Measurements from ENCODE around the gene CTNNA3. TPM values are rescaled to one million over a fixed set of nuclear protein-coding genes. Genes with fewer than 3 reads are reported as not detected.
A peak's percentile ranks its signal among the peaks of the same experiment; 100 is the strongest.

CTNNA3 gene
- total and polyA plus RNA-seq, 4 donors, result under 0.01 to 39.8 (median 0.09) TPM

DNA sequence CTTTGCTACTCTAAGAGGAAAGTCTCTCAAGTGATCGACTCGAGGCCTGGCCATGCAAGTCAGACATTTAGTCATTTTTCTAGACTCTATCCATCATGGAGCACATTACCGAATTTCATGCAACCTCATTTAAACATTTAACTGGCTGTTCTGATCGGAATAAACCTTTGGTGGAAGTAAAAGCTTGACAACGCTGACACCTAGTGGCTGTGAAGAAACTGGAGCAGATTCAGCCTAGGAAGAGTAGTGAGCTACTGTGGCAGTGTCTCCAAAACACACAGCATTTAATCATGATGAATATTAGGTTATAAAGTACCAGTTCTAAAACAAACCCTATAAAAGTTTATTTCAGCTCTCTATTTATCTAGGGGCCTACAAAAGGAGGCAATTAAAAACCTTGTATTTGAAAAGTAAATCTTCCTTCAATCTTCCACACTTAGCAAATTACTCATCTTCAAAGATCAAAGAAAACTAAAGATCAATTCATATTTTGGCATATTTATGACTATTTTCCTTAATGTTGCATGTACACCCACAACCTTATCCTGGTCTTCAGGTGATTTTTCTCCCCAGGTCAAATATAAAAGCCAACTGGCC, 175.0 kb downstream of the CTNNA3 start:
- no peak overlapping the region for H3K27ac ChIP-seq (ENCODE audit: low read depth in 1 of 2, low read length in 1 of 2)
- no peaks in the 10 kb centered on the region for H3K36me3 ChIP-seq (ENCODE audit: control insufficient read depth in 4 of 4, insufficient read depth in 4 of 4, low read length in 4 of 4)
- H3K27me3 ChIP-seq (ENCODE audit: control insufficient read depth in 3 of 3, insufficient read depth in 3 of 3, low read length in 2 of 3), result peaks cover 0 to 3% (median 0%) of the 10 kb centered on the region in 3 donors
- no peak overlapping the region for H3K4me3 ChIP-seq
- H3K4me1 ChIP-seq (ENCODE audit: control insufficient read depth in 5 of 5, insufficient read depth in 5 of 5, low read length in 5 of 5), result peaks cover 0 to 3% (median 0%) of the 10 kb centered on the region in 5 donors
- no peak overlapping the region for H3K9ac ChIP-seq (ENCODE audit: insufficient read depth in 1 of 2, low read length in 2 of 2)
- ATAC-seq (ENCODE audit: insufficient read depth, low FRiP score), result peak; percentile 64
- peak; percentile 51 for TF ChIP-seq CTCF (IDR thresholded peaks at IDR 0.05; ENCODE audit: control extremely low read depth, extremely low read depth)
- WGBS, 2 donors, result 4 to 9% methylated on average over 5 of the region's 5 CpGs
- no peaks in the 10 kb centered on the region for H3K9me3 ChIP-seq (ENCODE audit: control insufficient read depth in 4 of 4, insufficient read depth in 3 of 4, low read length in 3 of 4)
- peak; percentile 73 to 88 (median 79) for DNase-seq

GRCh38 chr10:67519434-67519833, 176.6 kb downstream of the CTNNA3 start:
- peaks cover 0 to 3% (median 0%) of the 10 kb centered on the region in 3 donors for H3K27me3 ChIP-seq (ENCODE audit: control insufficient read depth in 3 of 3, insufficient read depth in 3 of 3, low read length in 2 of 3)
- H3K9me3 ChIP-seq (ENCODE audit: control insufficient read depth in 4 of 4, insufficient read depth in 3 of 4, low read length in 3 of 4), result no peaks in the 10 kb centered on the region
- ATAC-seq (ENCODE audit: insufficient read depth, low FRiP score) (no peak), DNase-seq (no peak)
- peaks cover 0 to 3% (median 0%) of the 10 kb centered on the region in 5 donors for H3K4me1 ChIP-seq (ENCODE audit: control insufficient read depth in 5 of 5, insufficient read depth in 5 of 5, low read length in 5 of 5)
- H3K9ac ChIP-seq (ENCODE audit: insufficient read depth in 1 of 2, low read length in 2 of 2), result no peak overlapping the region
- WGBS, 2 donors, result 82 to 93% methylated on average over 2 of the region's 2 CpGs
- TF ChIP-seq CTCF (IDR thresholded peaks at IDR 0.05; ENCODE audit: control extremely low read depth, extremely low read depth), result no peak
- H3K4me3 ChIP-seq, result no peak overlapping the region
- H3K27ac ChIP-seq (ENCODE audit: low read depth in 1 of 2, low read length in 1 of 2), result no peak overlapping the region
- H3K36me3 ChIP-seq (ENCODE audit: control insufficient read depth in 4 of 4, insufficient read depth in 4 of 4, low read length in 4 of 4), result no peaks in the 10 kb centered on the region

GRCh38 chr10:67518756-67519155, 177.2 kb downstream of the CTNNA3 start:
- Histone ChIP-seq H3K36me3 (ENCODE audit: control insufficient read depth in 4 of 4, insufficient read depth in 4 of 4, low read length in 4 of 4) (no peaks in the 10 kb centered on the region), H3K9me3 (ENCODE audit: control insufficient read depth in 4 of 4, insufficient read depth in 3 of 4, low read length in 3 of 4) (no peaks in the 10 kb centered on the region), H3K9ac (ENCODE audit: insufficient read depth in 1 of 2, low read length in 2 of 2) (no peak overlapping the region), H3K27ac (ENCODE audit: low read depth in 1 of 2, low read length in 1 of 2) (no peak overlapping the region), H3K4me3 (no peak overlapping the region), H3K4me1 (ENCODE audit: control insufficient read depth in 5 of 5, insufficient read depth in 5 of 5, low read length in 5 of 5) (peaks cover 0 to 3% (median 0%) of the 10 kb centered on the region in 5 donors), H3K27me3 (ENCODE audit: control insufficient read depth in 3 of 3, insufficient read depth in 3 of 3, low read length in 2 of 3) (peaks cover 0 to 3% (median 0%) of the 10 kb centered on the region in 3 donors)
- no peak for DNase-seq
- ATAC-seq (ENCODE audit: insufficient read depth, low FRiP score), result no peak
- 80 to 82% methylated on average over 4 of the region's 4 CpGs for WGBS, 2 donors
- no peak for TF ChIP-seq CTCF (IDR thresholded peaks at IDR 0.05; ENCODE audit: control extremely low read depth, extremely low read depth)

GRCh38 chr10:67518043-67518442, 178.0 kb downstream of the CTNNA3 start:
- peaks cover 0 to 3% (median 0%) of the 10 kb centered on the region in 3 donors for H3K27me3 ChIP-seq (ENCODE audit: control insufficient read depth in 3 of 3, insufficient read depth in 3 of 3, low read length in 2 of 3)
- WGBS, 2 donors, result 80 to 86% methylated on average over 4 of the region's 4 CpGs
- no peak for DNase-seq
- peaks cover 0 to 3% (median 0%) of the 10 kb centered on the region in 5 donors for H3K4me1 ChIP-seq (ENCODE audit: control insufficient read depth in 5 of 5, insufficient read depth in 5 of 5, low read length in 5 of 5)
- no peak for ATAC-seq (ENCODE audit: insufficient read depth, low FRiP score)
- H3K27ac ChIP-seq (ENCODE audit: low read depth in 1 of 2, low read length in 1 of 2), result no peak overlapping the region
- no peak overlapping the region for H3K4me3 ChIP-seq
- no peak for TF ChIP-seq CTCF (IDR thresholded peaks at IDR 0.05; ENCODE audit: control extremely low read depth, extremely low read depth)
- no peak overlapping the region for H3K9ac ChIP-seq (ENCODE audit: insufficient read depth in 1 of 2, low read length in 2 of 2)
- no peaks in the 10 kb centered on the region for H3K36me3 ChIP-seq (ENCODE audit: control insufficient read depth in 4 of 4, insufficient read depth in 4 of 4, low read length in 4 of 4)
- H3K9me3 ChIP-seq (ENCODE audit: control insufficient read depth in 4 of 4, insufficient read depth in 3 of 4, low read length in 3 of 4), result no peaks in the 10 kb centered on the region
